22Rv1 (cell line): Measurements from ENCODE around the gene GRAMD2B.

Experiments used
- CTCF ChIP-seq: fragments of 450-650 bp; IDR thresholded peaks from 2 replicates; pipeline ENCODE4 v1.5.1; 2017; ENCODE audit warnings: mild to moderate bottlenecking
- ZFX ChIP-seq: fragments of 450-650 bp; IDR thresholded peaks from 2 replicates; pipeline ENCODE4 v1.6.1; 2017; ENCODE audit warnings: antibody characterized with exemption, borderline replicate concordance

DNA sequence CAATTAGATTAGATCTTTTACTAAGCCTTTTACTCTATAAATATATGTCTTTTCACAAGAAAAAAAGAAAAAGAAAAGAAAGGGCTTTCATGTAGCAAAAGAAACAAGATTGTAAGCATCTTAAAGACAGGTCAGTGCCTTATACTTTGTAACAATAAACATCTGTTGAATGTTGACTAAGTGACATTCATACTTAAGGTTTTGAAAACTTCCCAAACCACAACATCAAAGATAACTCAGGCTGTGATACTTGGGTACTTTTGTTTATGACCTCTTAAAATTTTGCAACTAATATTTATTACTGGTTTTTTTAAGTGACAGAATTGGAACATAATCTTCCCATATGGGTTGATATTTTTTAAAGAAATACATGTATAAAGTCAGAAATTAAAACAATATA is 7.4 kb downstream of the GRAMD2B start:
- no peak for TF ChIP-seq CTCF
- no peak for TF ChIP-seq ZFX
